ENCODE results near the gene CDH13. TPM values are rescaled to one million over a fixed set of nuclear protein-coding genes. Genes with fewer than 3 reads are reported as not detected.

Gene CDH13
- total RNA-seq: 93.0 and 95.6 TPM in 2 replicates

GRCh38 chr16:82626791-82627261, at the start of gene CDH13:
TSS of gene CDH13 (plus strand) at chr16:82626969.

GRCh38 chr16:83807710-83808572, 1181.2 kb downstream of the CDH13 start, which contains the start of gene HSBP1:
TSS of gene HSBP1 (plus strand) at chr16:83807978. CDS start at chr16:83808077, 99 bp downstream.

Small RNAs within 50 kb of the gene (small RNA-seq; reads per million reads assigned to genes)
- gene AC099506.2: not detected
- gene MIR3182: not detected
- not detected for gene MIR8058
